Measurements from ENCODE around the gene PTPRA.

GRCh38 chr20:2839732-2840137 is 33.5 kb upstream of the PTPRA start:
- TF ChIP-seq, protein P1, sequence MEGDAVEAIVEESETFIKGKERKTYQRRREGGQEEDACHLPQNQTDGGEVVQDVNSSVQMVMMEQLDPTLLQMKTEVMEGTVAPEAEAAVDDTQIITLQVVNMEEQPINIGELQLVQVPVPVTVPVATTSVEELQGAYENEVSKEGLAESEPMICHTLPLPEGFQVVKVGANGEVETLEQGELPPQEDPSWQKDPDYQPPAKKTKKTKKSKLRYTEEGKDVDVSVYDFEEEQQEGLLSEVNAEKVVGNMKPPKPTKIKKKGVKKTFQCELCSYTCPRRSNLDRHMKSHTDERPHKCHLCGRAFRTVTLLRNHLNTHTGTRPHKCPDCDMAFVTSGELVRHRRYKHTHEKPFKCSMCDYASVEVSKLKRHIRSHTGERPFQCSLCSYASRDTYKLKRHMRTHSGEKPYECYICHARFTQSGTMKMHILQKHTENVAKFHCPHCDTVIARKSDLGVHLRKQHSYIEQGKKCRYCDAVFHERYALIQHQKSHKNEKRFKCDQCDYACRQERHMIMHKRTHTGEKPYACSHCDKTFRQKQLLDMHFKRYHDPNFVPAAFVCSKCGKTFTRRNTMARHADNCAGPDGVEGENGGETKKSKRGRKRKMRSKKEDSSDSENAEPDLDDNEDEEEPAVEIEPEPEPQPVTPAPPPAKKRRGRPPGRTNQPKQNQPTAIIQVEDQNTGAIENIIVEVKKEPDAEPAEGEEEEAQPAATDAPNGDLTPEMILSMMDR (IDR thresholded peaks at IDR 0.05), result no peak
- TF ChIP-seq EZH2 (IDR thresholded peaks at IDR 0.05; ENCODE audit: borderline replicate concordance, insufficient read depth, low read depth, low read length, poor library complexity, severe bottlenecking), result no peak
